Body of pancreas (tissue), 4 donors: ENCODE data around the gene DUSP18. TPM values are rescaled to one million over a fixed set of nuclear protein-coding genes. Genes with fewer than 3 reads are reported as not detected.

Source experiments
- ATAC-seq: fragments of 150-250 bp; one replicate; pipeline ENCODE4 v1.9.1; 2016
- DNase-seq, 4 donors: peaks; one replicate each; pipeline ENCODE4 v3.0.0-alpha.2; 2019
- H3K27ac ChIP-seq, 4 donors: fragments of 200-600 bp; sonication (generic); 1 replicate in 3 of 4; 2 replicates in 1 of 4; pipeline versions ENCODE4 v1.5.1 to v1.6.1; 2016 to 2019; ENCODE audit warnings: mild to moderate bottlenecking in 1 of 4, mixed read lengths in 1 of 4, moderate library complexity in 1 of 4
- H3K27me3 ChIP-seq, 2 donors: fragments of 200-600 bp; sonication (generic); one replicate each; pipeline ENCODE4 v1.6.0; 2016; ENCODE audit warnings: mild to moderate bottlenecking in 1 of 2
- H3K36me3 ChIP-seq, 2 donors: fragments of 200-600 bp; sonication (generic); replicated peaks in 1 of 2; 2 replicates each; pipeline ENCODE4 v1.5.1; 2016; ENCODE audit warnings: low read depth in 2 of 2; ENCODE audit not compliant: insufficient read depth in 1 of 2
- H3K4me1 ChIP-seq: fragments of 200-600 bp; sonication (generic); one replicate; pipeline ENCODE4 v1.6.0; 2016
- H3K4me3 ChIP-seq, 2 donors: fragments of 200-600 bp; sonication (generic); 1 replicate in 1 of 2; 2 replicates in 1 of 2; pipeline ENCODE4 v1.5.1; 2016 to 2019
- H3K9me3 ChIP-seq, 3 donors: fragments of 200-600 bp; sonication (generic); 1 replicate in 2 of 3; 2 replicates in 1 of 3; pipeline ENCODE4 v1.5.1; 2016
- CTCF ChIP-seq, 7 experiments: fragments of 450-650 bp in 4 of 7; fragments of 200-600 bp in 3 of 7; sonication (generic) in 3 of 7; IDR thresholded peaks; one replicate each; pipeline ENCODE4 v1.5.1; 2016 to 2019; ENCODE audit warnings: antibody characterized with exemption in 7 of 7
- POLR2A ChIP-seq, 3 donors: fragments of 450-650 bp; IDR thresholded peaks; one replicate each; pipeline ENCODE4 v1.6.1; 2016; ENCODE audit warnings: antibody characterized with exemption in 3 of 3, mild to moderate bottlenecking in 2 of 3
- WGBS, 2 donors: methylation state at CpG; one replicate each; pipeline ENCODE4 v1.1.5; 2017; 5-methylcytosine and 5-hydroxymethylcytosine counted together
- intact Hi-C: fragments of 100-400 bp; cut with DNase I; formaldehyde crosslinking; loops from one replicate; pipeline ENCODE4 v1.15.1; 2023
- total RNA-seq, 2 donors: library from RNA; depleted of rRNA; stranded (reverse); fragments of >200 nt; gene quantifications; one replicate each; pipeline ENCODE4 v1.1.0, GENCODE V29; 2016

The DUSP18 gene
- total RNA-seq, 2 donors from 2014 or later: 2.3 to 19.1 TPM

GRCh38 chr22:30704978-30705377 lies 37.3 kb upstream of the DUSP18 start:
- H3K4me3 ChIP-seq: no peak overlapping the region
- no peaks in the 10 kb centered on the region for H3K27me3 ChIP-seq
- DNase-seq: no peak
- no peak overlapping the region for H3K27ac ChIP-seq
- TF ChIP-seq POLR2A (IDR thresholded peaks at IDR 0.05): no peak
- TF ChIP-seq CTCF (IDR thresholded peaks at IDR 0.05): no peak
- intact Hi-C loops: no loop called here
- no peak for ATAC-seq
- no peaks in the 10 kb centered on the region for H3K36me3 ChIP-seq
- no peaks in the 10 kb centered on the region for H3K4me1 ChIP-seq
- H3K9me3 ChIP-seq: no peaks in the 10 kb centered on the region
- WGBS, 2 donors: 86 to 95% methylated on average over 5 of the region's 5 CpGs

- intact Hi-C loops: no loop called here
- Histone ChIP-seq H3K4me3 (no peak overlapping the region), H3K9me3 (no peaks in the 10 kb centered on the region), H3K27ac (no peak overlapping the region), H3K36me3 (no peaks in the 10 kb centered on the region), H3K27me3 (no peaks in the 10 kb centered on the region), H3K4me1 (no peaks in the 10 kb centered on the region)
- WGBS, 2 donors: 95 to 100% methylated on average over 1 of the region's 1 CpG
- TF ChIP-seq POLR2A (IDR thresholded peaks at IDR 0.05): no peak
- ATAC-seq (no peak), DNase-seq (no peak)
Measured at GRCh38 chr22:30702856-30703255, 35.2 kb upstream of the DUSP18 start.

- no peak for TF ChIP-seq POLR2A (IDR thresholded peaks at IDR 0.05)
- no peak for TF ChIP-seq CTCF (IDR thresholded peaks at IDR 0.05)
- Histone ChIP-seq H3K27me3 (no peaks in the 10 kb centered on the region), H3K4me1 (no peaks in the 10 kb centered on the region), H3K4me3 (no peak overlapping the region), H3K36me3 (no peaks in the 10 kb centered on the region), H3K9me3 (no peaks in the 10 kb centered on the region), H3K27ac (no peak overlapping the region)
- 100% methylated on average over 1 of the region's 1 CpG for WGBS, 2 donors
- DNase-seq: no peak
- no peak for ATAC-seq
- intact Hi-C loops: no loop called here
Measured at GRCh38 chr22:30701872-30702271, 34.2 kb upstream of the DUSP18 start.

DNA sequence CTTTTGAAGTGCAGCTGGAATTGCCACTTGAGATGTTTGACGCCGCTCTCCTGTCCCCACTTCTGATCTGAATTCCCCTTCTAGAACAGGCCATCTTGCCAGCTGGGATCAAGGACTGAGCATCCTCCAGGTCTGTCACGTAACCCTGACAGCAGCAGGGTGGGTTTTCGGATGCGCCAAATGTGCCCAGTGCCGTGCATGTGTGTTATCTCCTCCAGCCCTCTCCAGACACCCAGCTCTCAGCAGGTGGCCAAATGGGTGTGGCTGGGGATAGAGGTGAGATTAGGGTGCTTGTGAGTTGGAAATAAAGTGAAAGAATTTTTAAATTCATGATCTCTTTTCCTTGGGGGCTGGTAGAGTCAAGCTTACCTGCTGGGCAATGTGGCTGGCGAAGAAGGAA lies 30.3 kb upstream of the DUSP18 start:
- Histone ChIP-seq H3K9me3 (no peaks in the 10 kb centered on the region), H3K36me3 (no peaks in the 10 kb centered on the region), H3K4me1 (peaks cover 15% of the 10 kb centered on the region), H3K27ac (no peak overlapping the region), H3K27me3 (no peaks in the 10 kb centered on the region), H3K4me3 (no peak overlapping the region)
- TF ChIP-seq CTCF (IDR thresholded peaks at IDR 0.05) (no peak), POLR2A (IDR thresholded peaks at IDR 0.05) (no peak)
- ATAC-seq (no peak), DNase-seq (no peak)
- 92 to 100% methylated on average over 7 of the region's 7 CpGs for WGBS, 2 donors
- intact Hi-C loops: no loop called here

DNA sequence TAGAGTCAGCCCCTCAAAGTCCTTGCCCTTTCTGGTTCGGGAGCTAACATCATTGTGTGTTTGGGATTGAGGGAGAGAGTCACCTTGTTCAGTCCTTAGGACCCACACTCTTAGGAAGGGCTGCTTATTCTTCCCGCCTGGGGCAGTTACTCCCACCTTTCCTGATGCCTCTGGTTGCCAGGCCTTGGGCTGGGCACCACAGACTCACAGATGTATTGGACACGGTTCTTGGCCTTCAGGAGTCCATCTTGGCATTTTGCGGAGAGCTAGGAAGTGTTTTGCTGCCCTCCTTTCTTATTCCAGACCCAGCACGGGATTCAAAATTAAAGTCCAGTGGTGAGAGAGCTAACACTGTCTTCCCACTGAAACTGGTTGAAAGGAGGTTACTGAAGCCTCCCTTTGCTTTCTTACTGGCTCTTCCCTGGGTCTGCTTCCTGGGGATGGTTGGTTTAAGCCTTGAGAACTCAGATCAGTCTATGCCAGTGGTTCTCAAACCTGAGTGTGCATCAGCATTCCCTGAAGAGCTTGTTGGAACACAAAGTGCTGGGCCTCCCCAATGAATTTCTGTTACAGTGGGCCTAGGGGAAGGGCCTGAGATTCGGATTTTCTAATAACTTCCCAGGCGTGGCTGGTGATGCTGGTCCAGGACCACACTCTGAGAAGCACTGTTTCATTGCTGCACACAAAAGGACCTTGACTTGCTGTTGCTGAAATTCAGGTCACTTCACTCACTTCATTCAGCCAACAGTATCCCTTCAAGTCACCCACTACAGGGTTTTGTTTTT lies 28.4 kb upstream of the DUSP18 start:
- peaks cover 15% of the 10 kb centered on the region for H3K4me1 ChIP-seq
- intact Hi-C loops: no loop called here

More for the DNA sequence above, 28.4 kb upstream of the DUSP18 start:
- no peak overlapping the region for H3K27ac ChIP-seq
- no peaks in the 10 kb centered on the region for H3K36me3 ChIP-seq
- no peak for ATAC-seq
- TF ChIP-seq CTCF (IDR thresholded peaks at IDR 0.05) (no peak), POLR2A (IDR thresholded peaks at IDR 0.05) (no peak)
- 80 to 89% methylated on average over 6 of the region's 7 CpGs for WGBS, 2 donors
- no peaks in the 10 kb centered on the region for H3K9me3 ChIP-seq
- DNase-seq: no peak
- H3K27me3 ChIP-seq: no peaks in the 10 kb centered on the region
- H3K4me3 ChIP-seq: no peak overlapping the region
